Renal cortex interstitium (tissue), 11 donors: ENCODE measurements around the gene NEU3. TPM values are rescaled to one million over a fixed set of nuclear protein-coding genes. Genes with fewer than 3 reads are reported as not detected.
A peak's percentile ranks its signal among the peaks of the same experiment; 100 is the strongest.
"Not testable (repeated sequence)": the region's sequence is repeated elsewhere in the genome, so short reads cannot be mapped to it uniquely, and the experiment has no call there.

Source experiments
- DNase-seq, 11 donors: peaks; one replicate each; pipeline ENCODE4 v3.0.0-alpha.2; 2013; ENCODE audit warnings: low read depth in 9 of 11, low spot score in 4 of 11; ENCODE audit errors: extremely low read depth in 1 of 11
- polyA plus RNA-seq, 3 donors: library from polyadenylated mRNA; unstranded; fragments of 120-200 nt; gene quantifications; one replicate each; pipeline ENCODE4 v1.2.1, GENCODE V29; 2013; ENCODE audit not compliant: insufficient read length in 3 of 3

The NEU3 gene
- polyA plus RNA-seq, 3 donors = 10.0 to 14.1 (median 10.3) TPM

DNA sequence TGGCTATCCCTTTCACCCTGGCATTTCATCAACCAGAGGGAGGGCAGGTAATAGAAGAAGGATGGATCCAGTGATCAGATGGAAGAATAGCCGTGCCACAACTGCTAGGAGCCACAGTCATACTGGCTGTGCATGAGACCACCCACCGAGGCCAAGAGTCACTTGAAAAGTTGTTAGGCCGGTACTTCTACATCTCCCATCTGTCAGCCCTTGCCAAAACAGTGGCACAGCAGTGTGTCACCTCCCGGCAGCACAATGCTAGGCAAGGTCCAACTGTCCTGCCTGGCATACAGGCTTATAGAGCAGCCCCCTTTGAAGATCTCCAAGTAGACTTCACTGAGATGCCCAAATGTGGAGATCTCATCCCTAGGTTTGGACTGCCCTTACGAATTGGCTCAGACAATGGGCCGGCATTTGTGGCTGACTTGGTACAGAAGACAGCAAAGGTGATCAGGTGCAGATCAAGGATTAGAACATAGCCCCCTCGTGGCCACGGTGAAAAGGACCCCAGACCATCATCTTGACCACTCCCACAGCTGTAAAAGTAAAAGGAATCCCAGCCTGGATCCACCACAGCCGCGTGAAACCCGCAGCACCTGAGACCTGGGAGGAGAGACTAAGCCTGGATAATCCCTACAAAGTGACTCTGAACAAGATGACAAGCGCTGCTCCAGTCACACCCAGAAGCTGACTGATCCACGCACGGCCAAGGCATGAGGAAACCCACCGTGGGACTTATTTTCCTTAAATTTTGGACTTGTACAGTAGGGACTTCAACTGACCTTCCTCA lies 55.8 kb downstream of the NEU3 start:
- not testable (repeated sequence) for DNase-seq

DNA sequence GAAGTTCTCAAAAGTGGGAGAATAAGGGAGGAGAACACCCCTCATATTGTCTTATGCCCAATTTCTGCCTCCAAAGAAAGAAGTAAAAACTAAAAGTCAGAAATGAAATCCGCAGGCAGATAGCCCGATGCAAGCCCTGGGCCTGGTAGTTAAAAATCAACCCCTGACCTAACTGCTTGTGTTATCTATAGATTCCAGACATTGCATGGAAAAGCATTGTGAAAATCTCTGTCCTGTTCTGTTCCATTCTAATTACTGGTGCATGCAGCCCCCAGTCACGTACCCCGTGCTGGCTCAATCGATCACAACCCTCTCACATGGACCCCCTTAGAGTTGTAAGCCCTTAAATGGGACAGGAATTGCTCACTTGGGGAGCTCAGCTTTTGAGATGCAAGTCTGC lies 57.9 kb downstream of the NEU3 start:
- DNase-seq = not testable (repeated sequence)

DNA sequence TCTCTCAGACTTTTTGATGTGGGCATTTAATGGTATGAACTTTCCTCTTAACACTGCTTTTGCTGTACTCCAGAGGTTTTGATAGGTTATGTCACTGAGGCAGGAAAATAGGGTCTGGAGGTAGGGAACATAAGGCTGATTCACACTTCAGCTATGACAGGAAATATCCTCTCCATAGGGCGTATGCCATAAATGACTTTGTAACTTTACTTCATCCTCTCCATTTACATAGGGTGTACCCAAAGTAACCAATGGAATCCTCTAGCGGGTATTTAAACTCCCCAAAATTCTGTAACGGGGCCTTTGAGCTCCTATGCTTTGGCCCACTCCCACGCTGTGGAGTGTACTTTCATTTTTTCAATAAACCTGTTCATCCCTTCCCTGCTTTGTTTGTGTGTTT lies 58.5 kb downstream of the NEU3 start:
- no peak for DNase-seq

DNA sequence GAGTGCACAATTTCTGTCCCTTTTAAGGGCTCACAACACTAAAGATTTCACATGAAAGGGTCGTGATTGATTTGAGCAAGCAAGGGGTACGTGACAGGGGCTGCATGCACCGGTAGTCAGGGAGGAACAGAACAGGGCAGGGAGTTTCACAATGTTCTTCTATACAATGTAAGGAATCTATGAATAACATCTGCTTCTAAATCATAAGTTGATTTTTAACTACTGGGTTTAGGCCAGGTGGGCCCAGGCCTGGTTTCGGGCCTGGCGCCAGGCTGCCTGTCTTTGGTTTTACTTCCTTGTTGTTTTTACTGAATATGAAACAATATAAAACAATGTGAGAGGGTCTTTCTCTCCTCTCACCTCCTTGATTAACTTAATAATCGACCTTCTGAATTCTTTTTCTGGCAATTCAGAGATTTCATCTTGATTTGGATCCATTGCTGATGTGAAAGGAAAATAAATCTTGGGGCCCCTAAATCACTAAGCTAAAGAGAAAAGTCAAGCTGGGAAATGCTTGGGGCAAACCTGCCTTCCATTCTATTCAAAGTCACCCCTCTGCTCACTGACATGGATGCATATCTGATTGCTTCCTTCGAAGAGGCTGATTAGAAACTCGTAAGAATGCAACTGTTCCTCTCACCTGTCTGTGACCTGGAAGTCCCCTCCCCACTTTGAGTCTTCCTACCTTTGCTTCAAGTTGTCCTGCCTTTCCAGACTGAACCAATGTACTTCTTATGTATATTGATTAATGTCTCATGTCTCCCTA lies 61.0 kb downstream of the NEU3 start:
- not testable (repeated sequence) for DNase-seq

DNA sequence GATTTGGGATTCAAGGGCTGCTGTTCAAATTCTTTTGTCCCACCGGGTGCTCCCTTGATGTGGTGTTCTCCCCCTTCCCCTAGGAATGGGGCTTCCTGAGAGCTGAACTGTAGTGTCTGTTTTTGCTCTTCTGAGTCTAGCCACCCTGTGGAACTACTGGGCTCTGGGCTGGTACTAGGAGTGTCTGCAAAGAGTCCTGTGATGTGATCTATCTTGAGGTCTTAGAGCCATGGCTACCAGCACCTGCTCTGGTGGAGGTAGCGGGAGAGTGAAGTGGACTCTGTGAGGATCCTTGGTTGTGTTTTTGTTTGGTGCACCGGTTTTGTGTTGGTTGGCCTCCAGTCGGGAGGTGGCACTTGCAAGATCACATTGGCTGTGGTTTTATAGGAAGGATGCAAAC lies 61.8 kb downstream of the NEU3 start:
- DNase-seq = no peak

DNA sequence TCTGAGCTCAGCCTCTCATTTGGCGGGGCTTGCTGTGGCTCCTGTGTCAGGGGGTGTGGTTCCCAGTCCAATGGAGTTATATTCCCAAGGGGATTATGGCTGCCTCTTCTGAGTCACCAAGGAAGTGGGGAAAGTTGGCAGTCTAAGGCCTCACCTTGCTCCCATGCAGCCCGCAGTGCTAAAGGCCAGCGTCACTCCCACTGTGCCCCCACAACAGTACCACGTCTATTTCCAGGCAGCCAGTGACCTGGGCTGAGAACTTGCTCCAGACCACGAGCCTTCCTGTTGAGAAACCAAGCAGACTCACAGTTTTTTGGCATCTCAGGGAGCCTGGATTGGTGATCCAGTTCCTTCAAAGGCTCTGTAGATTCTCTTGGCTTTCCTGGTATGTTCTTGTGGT lies 62.3 kb downstream of the NEU3 start:
- DNase-seq = no peak

DNA sequence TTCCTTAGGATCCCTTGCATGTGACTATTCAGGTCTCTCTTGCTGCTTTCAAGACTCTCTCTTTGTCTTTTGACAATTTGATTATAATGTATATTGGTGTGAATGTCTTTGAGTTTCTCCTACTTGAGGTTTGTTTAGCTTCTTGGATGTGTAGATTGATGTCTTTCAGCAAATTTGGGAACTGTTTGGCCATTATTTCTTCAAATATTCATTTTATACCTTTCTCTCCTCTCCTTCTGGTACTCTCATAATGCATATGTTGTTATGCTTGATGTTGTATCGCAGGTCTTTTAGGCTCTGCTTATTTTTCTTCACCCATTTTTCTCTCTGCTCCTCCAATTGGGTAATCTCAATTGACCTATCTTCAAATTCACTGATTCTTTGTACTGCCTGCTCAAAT lies 63.7 kb downstream of the NEU3 start:
- DNase-seq = no peak

DNA sequence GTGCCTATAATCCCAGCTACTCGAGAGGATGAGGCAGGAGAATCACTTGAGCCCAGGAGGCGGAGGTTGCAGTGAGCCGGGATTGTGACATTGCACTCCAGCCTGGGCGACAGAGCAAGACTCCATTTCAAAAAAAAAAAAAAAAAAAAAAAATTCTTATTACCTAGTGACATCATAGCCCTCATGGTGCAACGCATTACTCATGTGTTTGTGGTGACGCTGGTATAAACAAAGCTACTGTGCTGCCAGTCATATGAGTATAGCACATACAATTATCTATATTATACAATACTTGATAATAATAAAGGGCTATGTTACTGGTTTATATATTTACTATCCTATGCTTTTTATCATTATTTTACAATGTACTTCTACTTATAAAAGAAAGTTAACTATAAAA lies 66.8 kb downstream of the NEU3 start:
- DNase-seq = no peak

DNA sequence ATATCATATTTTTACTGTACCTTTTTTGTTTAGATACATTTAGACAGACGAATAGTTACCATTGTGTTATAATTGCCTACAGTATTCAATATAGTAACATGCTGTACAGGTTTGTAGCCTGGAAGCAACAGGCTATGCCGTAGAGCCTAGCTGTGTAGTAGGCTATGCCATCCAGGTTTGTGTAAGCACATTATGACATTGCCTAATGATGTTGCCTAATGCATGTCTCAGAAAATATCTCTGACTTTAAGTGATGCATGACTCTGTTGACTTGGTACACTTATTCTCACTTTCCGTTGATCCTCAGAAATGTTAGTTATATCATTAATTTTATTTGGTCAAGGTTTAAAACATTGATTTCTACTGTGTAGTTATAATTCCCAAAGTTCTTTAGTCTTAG lies 68.1 kb downstream of the NEU3 start:
- DNase-seq = no peak

DNA sequence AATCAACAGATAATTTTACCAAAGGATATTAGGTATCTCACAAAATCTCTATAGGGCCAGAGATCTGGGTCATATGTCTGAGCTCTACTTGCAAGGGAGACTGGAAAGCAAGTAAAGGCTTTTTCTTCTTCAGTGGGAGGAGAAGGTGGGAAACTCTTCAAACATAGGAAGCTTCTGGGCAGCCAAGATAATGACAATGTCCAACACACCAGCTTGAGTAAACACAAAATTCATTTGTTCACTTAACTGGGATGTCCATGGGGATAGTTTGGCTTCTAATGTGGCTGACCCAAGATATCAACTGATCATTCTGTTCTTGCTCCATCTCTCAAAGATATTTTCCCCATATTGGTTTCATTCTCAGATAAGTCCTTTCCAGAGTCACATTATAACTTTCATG lies 70.6 kb downstream of the NEU3 start:
- no peak for DNase-seq

DNA sequence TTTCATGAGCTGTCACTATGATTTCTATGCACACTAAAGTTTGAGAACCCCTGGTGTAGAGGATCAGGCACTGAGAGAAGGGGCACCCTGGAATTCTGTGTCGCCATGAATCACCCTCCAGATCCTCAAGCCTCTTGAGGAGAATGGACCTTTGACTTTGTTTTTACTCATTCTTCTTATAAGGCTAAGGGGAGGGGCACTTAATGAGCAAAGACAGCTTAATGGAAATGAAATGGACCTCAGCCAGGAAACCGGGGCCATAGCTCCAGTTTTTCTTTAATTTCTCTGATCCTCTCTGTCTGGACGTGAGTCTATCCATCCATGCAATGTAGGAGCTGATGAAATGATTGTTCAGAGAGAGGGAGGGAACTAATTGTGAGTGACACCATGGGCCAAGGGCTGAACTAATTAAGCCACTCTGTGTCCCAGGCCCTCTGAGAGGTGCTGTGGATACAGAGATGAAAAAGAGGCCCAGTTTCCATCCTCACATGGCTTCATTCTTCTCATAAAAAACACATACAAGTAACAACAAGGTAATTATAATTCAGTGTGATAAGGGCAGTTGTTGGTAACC lies 75.1 kb downstream of the NEU3 start:
- peak in 1 of 11 donors; percentile 1 for DNase-seq

DNA sequence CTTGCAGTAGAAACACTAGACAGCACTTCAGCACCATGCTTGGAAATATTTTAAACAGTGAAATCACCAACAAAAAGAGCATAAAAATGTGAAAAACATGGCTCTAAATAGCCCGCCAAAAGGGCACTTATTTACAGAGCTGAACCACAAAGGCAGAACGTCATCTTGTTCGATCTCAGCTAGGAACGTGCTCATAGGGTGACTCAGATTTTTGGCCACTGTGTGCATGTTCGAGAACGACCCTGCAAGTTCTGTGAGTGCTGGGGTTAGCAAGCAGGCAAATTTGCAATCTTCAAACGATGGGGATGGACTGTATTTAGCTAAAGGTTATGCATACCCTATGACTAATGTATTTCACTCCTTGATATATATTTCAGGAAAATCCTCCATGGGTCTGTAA lies 77.3 kb downstream of the NEU3 start:
- DNase-seq = no peak

Other genes starting within 250 kb of the NEU3 start
- 10 to 100 TPM; 17.0 to 20.7 (median 18.2) TPM for gene RNF169, start 240.1 kb upstream of the NEU3 start, polyA plus RNA-seq
- 10 to 100 TPM in 1 of 3 donors, 1 to 10 TPM in 2; 6.2 to 14.6 (median 9.8) TPM for gene XRRA1, start 39.8 kb upstream of the NEU3 start, polyA plus RNA-seq
- 100 to 1,000 TPM; 218 to 225 (median 222) TPM for gene SPCS2, start 39.7 kb upstream of the NEU3 start, polyA plus RNA-seq
- gene OR2AT4, start 107.9 kb downstream of the NEU3 start, polyA plus RNA-seq = under 1 TPM; 0.03 to 0.05 (median 0.03) TPM
- gene SLCO2B1, start 162.2 kb downstream of the NEU3 start, polyA plus RNA-seq = 10 to 100 TPM in 2 of 3 donors, 1 to 10 TPM in 1; 7.5 to 11.6 (median 11.3) TPM